Neural cell (in vitro differentiated cells): Measurements from ENCODE around the gene ACO2. TPM values are rescaled to one million over a fixed set of nuclear protein-coding genes. Genes with fewer than 3 reads are reported as not detected.

ENCODE experiments used
- H2AFZ ChIP-seq: fragments of 200-600, 300-800 bp; sonication (generic), shearing (Covaris generic); 2 replicates; pipeline ENCODE4 v1.6.0; 2014; ENCODE audit warnings: low read depth, mild to moderate bottlenecking, antibody characterized with exemption, low read length, moderate library complexity
- H3F3A ChIP-seq: fragments of 200-600 bp; shearing (Covaris generic); 2 replicates; pipeline ENCODE4 v1.6.1; 2016; ENCODE audit warnings: mild to moderate bottlenecking, moderate library complexity, mixed read lengths, antibody characterized with exemption, low read length; ENCODE audit not compliant: insufficient read depth, poor library complexity, severe bottlenecking
- H3K27ac ChIP-seq: fragments of 200-600, 300-800 bp; sonication (generic), shearing (Covaris generic); 2 replicates; pipeline ENCODE4 v1.5.1; 2014; ENCODE audit warnings: mild to moderate bottlenecking, low read length, moderate library complexity
- H3K27me3 ChIP-seq: fragments of 300-800, 200-600 bp; sonication (generic), shearing (Covaris generic); 2 replicates; pipeline ENCODE4 v1.6.0; 2014; ENCODE audit warnings: mild to moderate bottlenecking, low read depth, low read length, moderate library complexity; ENCODE audit not compliant: insufficient read depth
- H3K36me3 ChIP-seq: fragments of 300-800, 200-600 bp; sonication (generic), shearing (Covaris generic); 2 replicates; pipeline ENCODE4 v1.5.1; 2014; ENCODE audit warnings: mild to moderate bottlenecking, antibody characterized with exemption, low read length, moderate library complexity; ENCODE audit not compliant: insufficient read depth
- H3K4me2 ChIP-seq: fragments of 300-800, 200-600 bp; sonication (generic), shearing (Covaris generic); 2 replicates; pipeline ENCODE4 v1.6.0; 2014; ENCODE audit warnings: mild to moderate bottlenecking, low read length
- H3K4me3 ChIP-seq: fragments of 300-800, 200-600 bp; sonication (generic), shearing (Covaris generic); 2 replicates; pipeline ENCODE4 v1.5.1; 2014; ENCODE audit warnings: mild to moderate bottlenecking, low read length, moderate library complexity
- H3K79me2 ChIP-seq: fragments of 200-600 bp; shearing (Covaris generic); replicated peaks from 2 replicates; pipeline ENCODE4 v1.6.0; 2014; ENCODE audit warnings: mild to moderate bottlenecking, low read length, moderate library complexity; ENCODE audit not compliant: insufficient read depth
- H3K9ac ChIP-seq: fragments of 300-800, 200-600 bp; sonication (generic), shearing (Covaris generic); 2 replicates; pipeline ENCODE4 v1.6.1; 2016; ENCODE audit warnings: mild to moderate bottlenecking, low read length, mixed read lengths
- H3K9me2 ChIP-seq: fragments of 200-600 bp; shearing (Covaris generic); 2 replicates; pipeline ENCODE4 v1.6.1; 2016; ENCODE audit warnings: mild to moderate bottlenecking, low read length, mixed read lengths; ENCODE audit not compliant: insufficient read depth
- H3K9me3 ChIP-seq: fragments of 200-600, 300-800 bp; sonication (generic), shearing (Covaris generic); 2 replicates; pipeline ENCODE4 v1.6.1; 2016; ENCODE audit warnings: mild to moderate bottlenecking, mixed run types, low read length, moderate library complexity, mixed read lengths
- H4K20me1 ChIP-seq: fragments of 200-600 bp; shearing (Covaris generic); 2 replicates; pipeline ENCODE4 v1.6.1; 2016; ENCODE audit warnings: mild to moderate bottlenecking, mixed run types; ENCODE audit not compliant: insufficient read depth
- CTCF ChIP-seq: fragments of 450-650 bp; IDR thresholded peaks from 2 replicates; pipeline ENCODE4 v1.5.1; 2014; ENCODE audit warnings: antibody characterized with exemption, mild to moderate bottlenecking, moderate library complexity; ENCODE audit not compliant: poor library complexity, severe bottlenecking
- EP300 ChIP-seq: fragments of 450-650 bp; conservative IDR thresholded peaks from 2 replicates; pipeline ENCODE4 v1.6.1; 2014; ENCODE audit warnings: antibody characterized with exemption, mild to moderate bottlenecking, moderate library complexity; ENCODE audit not compliant: poor library complexity, severe bottlenecking
- EZH2 ChIP-seq: fragments of 200-600, 300-800 bp; shearing (Covaris generic), sonication (generic); IDR thresholded peaks from 2 replicates; pipeline ENCODE4 v1.6.1; 2014; ENCODE audit warnings: antibody characterized with exemption, low read length, borderline replicate concordance, mild to moderate bottlenecking; ENCODE audit not compliant: insufficient read depth, poor library complexity, severe bottlenecking
- MXI1 ChIP-seq: fragments of 450-650 bp; conservative IDR thresholded peaks from 2 replicates; pipeline ENCODE4 v1.6.1; 2014; ENCODE audit warnings: antibody characterized with exemption, mild to moderate bottlenecking; ENCODE audit not compliant: poor library complexity, severe bottlenecking
- POLR2AphosphoS5 ChIP-seq: IDR thresholded peaks from 2 replicates; pipeline ENCODE4 v1.6.1; 2012
- RAD21 ChIP-seq: fragments of 450-650 bp; conservative IDR thresholded peaks from 2 replicates; pipeline ENCODE4 v1.6.1; 2014; ENCODE audit warnings: antibody characterized with exemption, mild to moderate bottlenecking, moderate library complexity
- REST ChIP-seq: IDR thresholded peaks from 2 replicates; pipeline ENCODE4 v1.6.1; 2012; ENCODE audit warnings: borderline replicate concordance
- SMC3 ChIP-seq: fragments of 450-650 bp; conservative IDR thresholded peaks from 2 replicates; pipeline ENCODE4 v1.6.1; 2014; ENCODE audit warnings: antibody characterized with exemption, mild to moderate bottlenecking, moderate library complexity; ENCODE audit not compliant: poor library complexity
- TAF1 ChIP-seq: IDR thresholded peaks from 2 replicates; pipeline ENCODE4 v1.6.1; 2012; ENCODE audit warnings: low read depth
- polyA plus RNA-seq: library from polyadenylated mRNA; depleted of rRNA; stranded (reverse); fragments of >200 nt; gene quantifications from 2 replicates; pipeline ENCODE4 v1.2.3, GENCODE V29; 2014

The ACO2 gene
- polyA plus RNA-seq, 1 donor from 2014 or later, result 72.3 TPM

GRCh38 chr22:41534219-41534618 lies 65.3 kb downstream of the ACO2 start:
- Histone ChIP-seq H2AFZ (no peak overlapping the region), H3K9me3 (no peaks in the 10 kb centered on the region), H3F3A (no peaks in the 10 kb centered on the region), H3K4me3 (no peak overlapping the region), H3K9ac (no peak overlapping the region), H3K9me2 (no peaks in the 10 kb centered on the region), H4K20me1 (no peaks in the 10 kb centered on the region), H3K79me2 (peaks cover 3% of the 10 kb centered on the region), H3K27me3 (no peaks in the 10 kb centered on the region), H3K36me3 (no peaks in the 10 kb centered on the region), H3K4me2 (no peak overlapping the region), H3K27ac (no peak overlapping the region)
- no peak for TF ChIP-seq EP300
- no peak for TF ChIP-seq MXI1
- no peak for TF ChIP-seq POLR2AphosphoS5
- TF ChIP-seq SMC3, result no peak
- TF ChIP-seq CTCF, result no peak
- TF ChIP-seq REST, result no peak
- no peak for TF ChIP-seq TAF1
- no peak for TF ChIP-seq RAD21
- no peak for TF ChIP-seq EZH2

GRCh38 chr22:41535244-41535643 lies 66.3 kb downstream of the ACO2 start:
- Histone ChIP-seq H3K79me2 (peaks cover 3% of the 10 kb centered on the region), H4K20me1 (no peaks in the 10 kb centered on the region), H3K27me3 (no peaks in the 10 kb centered on the region), H3K9me2 (no peaks in the 10 kb centered on the region), H3K4me3 (no peak overlapping the region), H3K9me3 (no peaks in the 10 kb centered on the region), H3F3A (no peaks in the 10 kb centered on the region), H3K36me3 (no peaks in the 10 kb centered on the region), H3K27ac (no peak overlapping the region), H3K4me2 (no peak overlapping the region), H2AFZ (no peak overlapping the region), H3K9ac (no peak overlapping the region)
- TF ChIP-seq TAF1 (no peak), CTCF (no peak), EZH2 (no peak), SMC3 (no peak), REST (no peak), MXI1 (no peak), RAD21 (no peak), POLR2AphosphoS5 (no peak), EP300 (no peak)
